HUES64 (cell line): ENCODE measurements around the gene MMGT1.

Experiments used
- H3K27ac ChIP-seq: 2 replicates; pipeline ENCODE4 v1.7.0; 2013; ENCODE audit warnings: low read depth, low read length, inconsistent platforms
- H3K27me3 ChIP-seq: 2 replicates; pipeline ENCODE4 v1.6.1; 2013; ENCODE audit warnings: mild to moderate bottlenecking, low read length; ENCODE audit not compliant: insufficient read depth
- H3K36me3 ChIP-seq: 2 replicates; pipeline ENCODE4 v1.6.1; 2013; ENCODE audit warnings: mild to moderate bottlenecking, low read length; ENCODE audit not compliant: insufficient read depth
- H3K4me1 ChIP-seq: 2 replicates; pipeline ENCODE4 v1.6.1; 2013; ENCODE audit warnings: mild to moderate bottlenecking, low read length, moderate library complexity; ENCODE audit not compliant: insufficient read depth
- H3K4me3 ChIP-seq: 2 replicates; pipeline ENCODE4 v1.5.1; 2013; ENCODE audit warnings: mild to moderate bottlenecking, low read length, moderate library complexity
- H3K9ac ChIP-seq: 2 replicates; pipeline ENCODE4 v1.6.1; 2013; ENCODE audit warnings: mild to moderate bottlenecking, low read depth, low read length
- H3K9me3 ChIP-seq: 2 replicates; pipeline ENCODE4 v1.6.1; 2013; ENCODE audit warnings: low read depth, low read length; ENCODE audit not compliant: insufficient read depth
- WGBS: fragments of 150-250, 120-280 bp; methylation state at CpG from one replicate; pipeline ENCODE4 v1.1.7; 2013; ENCODE audit warnings: missing lambda C conversion rate; 5-methylcytosine and 5-hydroxymethylcytosine counted together

Gene MMGT1

DNA sequence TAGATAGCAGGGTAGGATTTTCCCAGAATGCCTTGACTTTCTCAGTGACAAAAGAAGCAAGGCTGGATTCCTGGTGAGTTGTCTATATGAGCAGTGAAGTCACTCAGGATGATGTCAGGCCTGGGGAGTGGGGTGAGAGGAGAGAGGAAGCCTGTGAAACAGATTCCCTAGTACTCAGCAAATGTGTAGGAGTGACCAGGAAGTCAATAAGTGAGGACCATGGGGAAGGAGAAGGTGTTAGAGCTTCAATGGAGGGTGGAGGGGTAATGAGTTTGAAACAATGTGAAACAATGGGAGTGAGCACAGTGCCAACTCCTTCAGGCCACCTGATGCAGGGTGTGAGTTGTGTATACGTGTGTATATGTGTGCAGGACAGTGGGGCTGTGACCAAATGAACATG, 9.1 kb upstream of the MMGT1 start:
- 82% methylated on average over 1 of the region's 1 CpG for WGBS
- Histone ChIP-seq H3K9me3 (no peaks in the 10 kb centered on the region), H3K9ac (no peak overlapping the region), H3K27ac (no peak overlapping the region), H3K27me3 (no peaks in the 10 kb centered on the region), H3K36me3 (no peaks in the 10 kb centered on the region), H3K4me1 (0 out of 2 replicates have a peak, but pooled peaks cover 5% of the 10 kb centered on the region), H3K4me3 (no peak overlapping the region)

DNA sequence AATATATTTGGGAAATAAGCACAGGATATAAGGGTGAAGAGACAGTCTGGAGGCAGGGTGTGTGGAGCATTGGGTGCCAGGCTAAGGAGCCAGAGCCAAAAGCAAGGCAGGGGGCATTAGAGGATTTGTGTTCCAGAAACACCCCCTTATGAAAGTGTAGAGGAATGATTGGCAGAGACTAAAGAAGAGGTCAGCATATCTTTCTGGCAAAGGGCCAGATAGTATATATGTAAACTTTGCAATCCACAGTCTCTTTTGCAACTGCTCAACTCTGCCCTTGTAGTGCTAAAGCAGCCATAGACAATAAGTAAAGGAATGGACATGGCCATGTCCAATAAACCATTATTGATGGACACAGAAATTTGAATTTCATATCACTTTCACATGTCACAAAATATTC, 7.9 kb upstream of the MMGT1 start:
- Histone ChIP-seq H3K4me1 (0 out of 2 replicates have a peak, but pooled peaks cover 4% of the 10 kb centered on the region), H3K27me3 (no peaks in the 10 kb centered on the region), H3K36me3 (no peaks in the 10 kb centered on the region), H3K4me3 (no peak overlapping the region), H3K27ac (no peak overlapping the region), H3K9me3 (no peaks in the 10 kb centered on the region), H3K9ac (no peak overlapping the region)

DNA sequence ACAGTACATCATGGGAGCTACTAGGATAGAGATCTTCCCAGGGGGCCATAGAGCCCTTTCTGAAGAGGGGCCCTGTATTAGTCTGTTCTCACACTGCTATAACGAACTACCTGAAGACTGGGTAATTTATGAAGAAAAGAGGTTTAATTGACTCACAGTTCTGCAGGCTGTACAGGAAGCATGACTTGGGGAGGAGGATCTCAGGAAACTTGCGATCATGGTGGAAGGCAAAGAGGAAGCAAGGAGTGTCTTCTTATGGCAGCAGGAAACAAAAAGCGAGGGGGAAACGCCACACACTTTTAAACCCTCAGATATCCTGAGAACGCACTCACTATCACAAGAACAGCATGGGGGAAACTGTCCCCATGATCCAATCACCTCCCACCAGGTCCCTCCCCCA, 7.2 kb upstream of the MMGT1 start:
- H3K27ac ChIP-seq: no peak overlapping the region
- no peaks in the 10 kb centered on the region for H3K4me1 ChIP-seq
- H3K9ac ChIP-seq: no peak overlapping the region
- no peak overlapping the region for H3K4me3 ChIP-seq
- H3K9me3 ChIP-seq: no peaks in the 10 kb centered on the region
- 97% methylated on average over 2 of the region's 5 CpGs for WGBS
- no peaks in the 10 kb centered on the region for H3K27me3 ChIP-seq
- H3K36me3 ChIP-seq: no peaks in the 10 kb centered on the region

DNA sequence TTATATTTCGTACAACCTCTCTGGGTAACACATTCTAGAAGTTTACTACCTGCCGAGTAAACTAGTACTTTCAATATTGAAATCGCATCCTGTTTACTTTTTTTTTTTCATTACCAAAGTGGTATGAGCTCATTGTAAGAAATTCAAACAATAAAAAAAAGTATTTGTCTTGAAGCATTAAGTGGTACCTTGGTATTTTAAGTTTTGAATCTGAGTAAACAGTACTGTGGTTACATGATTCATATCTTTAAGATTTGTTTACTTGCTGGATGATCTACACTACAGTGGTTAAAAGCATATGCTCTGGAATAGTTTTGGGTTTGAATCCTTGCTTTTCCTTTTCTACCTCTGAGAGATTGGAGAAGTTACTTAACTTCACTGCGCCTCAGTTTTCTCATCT, 3.8 kb upstream of the MMGT1 start:
- H3K9me3 ChIP-seq: no peaks in the 10 kb centered on the region
- H3K9ac ChIP-seq: no peak overlapping the region
- no peak overlapping the region for H3K4me3 ChIP-seq
- no peak overlapping the region for H3K27ac ChIP-seq
- no peaks in the 10 kb centered on the region for H3K4me1 ChIP-seq
- H3K36me3 ChIP-seq: no peaks in the 10 kb centered on the region
- WGBS: 86% methylated on average over 1 of the region's 4 CpGs
- H3K27me3 ChIP-seq: no peaks in the 10 kb centered on the region

DNA sequence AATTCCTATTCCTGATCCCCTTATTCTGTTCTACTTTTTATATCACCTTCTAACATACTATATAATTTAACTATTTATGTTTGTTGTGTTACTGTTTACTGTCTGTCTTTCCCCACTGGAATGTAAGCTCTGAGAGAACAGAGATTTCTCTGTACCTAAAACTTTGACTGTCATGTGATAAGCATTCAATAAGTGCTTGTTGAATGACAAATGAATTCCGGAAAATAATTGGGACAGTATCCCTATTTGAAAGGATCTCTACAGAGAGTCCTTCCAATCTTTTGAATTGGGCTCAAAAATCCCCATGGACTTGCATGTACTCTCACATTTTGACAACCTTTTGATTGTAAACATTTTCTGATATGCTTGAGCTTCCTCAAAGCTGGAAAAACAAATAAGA, 1.6 kb upstream of the MMGT1 start:
- Histone ChIP-seq H3K27ac (no peak overlapping the region), H3K9ac (no peak overlapping the region), H3K27me3 (no peaks in the 10 kb centered on the region), H3K36me3 (no peaks in the 10 kb centered on the region), H3K9me3 (no peaks in the 10 kb centered on the region), H3K4me3 (no peak overlapping the region), H3K4me1 (no peaks in the 10 kb centered on the region)
- WGBS: 100% methylated on average over 1 of the region's 1 CpG

- Histone ChIP-seq H3K27me3 (no peaks in the 10 kb centered on the region), H3K27ac (no peak overlapping the region), H3K36me3 (no peaks in the 10 kb centered on the region; the same call in 1 of the 2 replicates), H3K4me1 (no peaks in the 10 kb centered on the region), H3K9ac (no peak overlapping the region), H3K4me3 (peak overlapping the region; percentile 49), H3K9me3 (no peaks in the 10 kb centered on the region)
- 17% methylated on average over 13 of the region's 32 CpGs for WGBS
Measured at GRCh38 chrX:135974279-135974856, 580 bp upstream of the MMGT1 start.

DNA sequence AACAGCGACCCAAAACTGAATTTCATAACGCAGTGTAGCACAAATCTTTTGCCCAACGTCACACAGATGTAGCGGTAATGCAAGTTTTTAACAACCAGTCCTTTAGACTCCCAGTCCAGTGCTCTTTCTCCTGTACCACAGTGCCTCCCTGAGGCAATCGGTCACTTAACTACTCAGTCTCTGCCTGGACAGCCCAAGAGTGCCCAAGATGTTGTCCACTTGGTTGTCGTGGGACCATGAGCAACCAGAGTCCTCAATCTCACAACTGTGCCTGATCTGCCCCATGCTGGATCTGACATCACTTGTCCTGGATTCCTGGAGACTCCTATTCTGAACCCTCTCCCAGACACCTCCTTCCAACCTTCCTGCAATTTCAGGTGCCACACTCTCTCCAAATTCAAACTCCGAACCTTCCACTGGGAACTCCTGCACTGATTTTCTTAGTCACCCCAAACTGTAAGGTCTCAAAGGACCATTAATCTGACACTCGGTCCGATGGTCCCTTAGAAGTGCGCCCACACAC, 702 bp downstream of the MMGT1 start:
- H3K4me3 ChIP-seq: peak overlapping the region; percentile 99
- no peaks in the 10 kb centered on the region for H3K27me3 ChIP-seq

GRCh38 chrX:135951291-135951690, 22.5 kb downstream of the MMGT1 start:
- H3K36me3 ChIP-seq: no peaks in the 10 kb centered on the region
- H3K9me3 ChIP-seq: no peaks in the 10 kb centered on the region
- H3K27ac ChIP-seq: no peak overlapping the region
- H3K27me3 ChIP-seq: no peaks in the 10 kb centered on the region
- no peak overlapping the region for H3K4me3 ChIP-seq
- no peak overlapping the region for H3K9ac ChIP-seq
- no peaks in the 10 kb centered on the region for H3K4me1 ChIP-seq
- WGBS: 92% methylated on average over 4 of the region's 4 CpGs

More for the DNA sequence above, 702 bp downstream of the MMGT1 start:
- Histone ChIP-seq H3K36me3 (peaks cover 7% of the 10 kb centered on the region), H3K27ac (peak overlapping the region; percentile 93), H3K9ac (peak overlapping the region; percentile 94), H3K9me3 (no peaks in the 10 kb centered on the region), H3K4me1 (no peaks in the 10 kb centered on the region)
- WGBS: 8% methylated on average over 10 of the region's 10 CpGs

- no peaks in the 10 kb centered on the region for H3K36me3 ChIP-seq
- no peak overlapping the region for H3K4me3 ChIP-seq
- H3K4me1 ChIP-seq: no peaks in the 10 kb centered on the region
- H3K9ac ChIP-seq: no peak overlapping the region
- H3K27ac ChIP-seq: no peak overlapping the region
- H3K9me3 ChIP-seq: no peaks in the 10 kb centered on the region
- H3K27me3 ChIP-seq: no peaks in the 10 kb centered on the region
- 68% methylated on average over 2 of the region's 2 CpGs for WGBS
Measured at GRCh38 chrX:135944486-135944885, 29.3 kb downstream of the MMGT1 start.

DNA sequence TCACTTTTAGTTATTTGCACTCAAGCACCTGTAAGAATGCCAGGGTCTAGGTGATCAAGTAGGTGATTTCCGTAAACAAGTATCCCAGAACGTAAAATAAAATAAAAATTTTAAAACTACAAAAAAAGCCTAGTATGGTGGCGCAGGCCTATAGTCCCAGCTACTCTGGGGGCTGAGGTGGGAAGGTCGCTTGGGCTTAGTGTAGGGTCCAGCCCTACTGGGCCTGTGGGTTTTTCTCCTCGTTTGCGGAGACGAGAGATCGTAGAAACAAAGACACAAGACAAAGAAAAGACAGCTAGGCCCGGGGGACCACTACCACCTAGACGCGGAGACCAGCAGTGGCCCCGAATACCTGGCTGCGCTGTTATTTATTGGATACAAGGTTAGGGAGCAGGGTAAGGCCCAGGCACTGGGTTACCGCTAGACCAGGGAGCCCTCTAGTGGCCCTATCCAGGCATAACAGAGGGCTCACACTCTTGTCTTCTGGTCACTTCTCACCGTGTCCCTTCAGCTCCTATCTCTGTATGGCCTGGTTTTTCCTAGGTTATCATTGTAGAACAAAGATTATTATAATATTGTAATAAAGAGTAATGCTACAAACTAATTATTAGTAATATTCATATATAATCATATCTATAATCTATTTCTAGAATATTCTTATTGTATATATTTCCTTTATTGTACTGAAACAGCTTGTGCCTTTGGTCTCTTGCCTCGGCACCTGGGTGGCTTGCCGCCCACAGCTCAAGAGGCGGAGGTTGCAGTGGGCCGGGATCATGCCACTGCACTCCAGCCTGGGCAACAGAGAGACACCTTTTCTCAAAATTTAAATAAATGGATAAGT, 41.9 kb downstream of the MMGT1 start:
- 39% methylated on average over 16 of the region's 19 CpGs for WGBS
- H3K9me3 ChIP-seq: no peaks in the 10 kb centered on the region

DNA sequence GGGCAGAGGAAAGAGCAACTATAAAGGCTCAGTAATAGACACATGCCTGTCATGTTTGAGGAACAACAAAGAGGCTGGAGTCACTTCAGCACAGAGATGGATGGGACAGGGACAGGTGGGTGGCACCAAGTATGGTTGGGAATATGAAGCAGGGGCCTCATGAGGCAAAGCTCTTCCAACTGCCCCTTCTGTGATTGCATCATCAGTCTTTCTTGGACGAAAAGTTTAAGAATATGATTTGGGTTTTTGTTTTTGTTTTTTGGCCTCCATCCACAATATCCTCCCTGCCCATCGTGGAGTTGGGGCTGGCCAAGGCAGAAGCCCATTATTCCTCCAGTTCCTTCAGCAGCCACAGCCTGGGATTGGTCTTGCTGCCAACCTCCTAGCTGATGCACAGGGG, 45.9 kb downstream of the MMGT1 start:
- no peaks in the 10 kb centered on the region for H3K27me3 ChIP-seq
- no peak overlapping the region for H3K9ac ChIP-seq
- H3K4me3 ChIP-seq: no peak overlapping the region
- no peaks in the 10 kb centered on the region for H3K36me3 ChIP-seq
- no peaks in the 10 kb centered on the region for H3K9me3 ChIP-seq
- 82% methylated on average over 1 of the region's 2 CpGs for WGBS
- no peaks in the 10 kb centered on the region for H3K4me1 ChIP-seq
- H3K27ac ChIP-seq: no peak overlapping the region

More for the DNA sequence above, 41.9 kb downstream of the MMGT1 start:
- Histone ChIP-seq H3K4me1 (no peaks in the 10 kb centered on the region), H3K4me3 (no peak overlapping the region), H3K27me3 (no peaks in the 10 kb centered on the region), H3K27ac (no peak overlapping the region), H3K36me3 (no peaks in the 10 kb centered on the region), H3K9ac (no peak overlapping the region)
